ENCODE results near the gene CRB1.

CRB1 gene

GRCh38 chr1:197268012-197268411 is at the start of gene CRB1:
Gene CRB1, plus strand, starts transcription at chr1:197268252. Its CDS starts 161 bp downstream, at chr1:197268413.
- no peak for DNase-seq

GRCh38 chr1:197218857-197219256 is 49.2 kb upstream of the CRB1 start:
- no peak for DNase-seq

- DNase-seq, result no peak
These were observed 45.9 kb upstream of the CRB1 start for GRCh38 chr1:197222025-197222685.

GRCh38 chr1:197222780-197223179 is 45.3 kb upstream of the CRB1 start:
- DNase-seq, result no peak

GRCh38 chr1:197224160-197224559 is 43.9 kb upstream of the CRB1 start:
- DNase-seq, result no peak

GRCh38 chr1:197225611-197226010 is 42.4 kb upstream of the CRB1 start:
- DNase-seq, result no peak

- no peak for DNase-seq
These were observed 33.5 kb upstream of the CRB1 start for GRCh38 chr1:197234581-197234980.

- DNase-seq, result no peak
These were observed 32.7 kb upstream of the CRB1 start for GRCh38 chr1:197235355-197235754.

- DNase-seq, result no peak
These were observed 20.6 kb upstream of the CRB1 start for GRCh38 chr1:197247465-197247864.

- DNase-seq, result no peak
These were observed 18.7 kb upstream of the CRB1 start for GRCh38 chr1:197249324-197249723.

- no peak for DNase-seq
These were observed 17.4 kb upstream of the CRB1 start for GRCh38 chr1:197250616-197251015.

- DNase-seq, result no peak
These were observed 15.1 kb upstream of the CRB1 start for GRCh38 chr1:197252973-197253372.

- no peak for DNase-seq
These were observed 13.2 kb upstream of the CRB1 start for GRCh38 chr1:197254866-197255265.

- DNase-seq, result no peak
These were observed 3.0 kb upstream of the CRB1 start for GRCh38 chr1:197264936-197265567.

GRCh38 chr1:197269053-197269452 is 1.0 kb downstream of the CRB1 start:
- no peak for DNase-seq

GRCh38 chr1:197272791-197273190 is 4.7 kb downstream of the CRB1 start:
- DNase-seq, result no peak

GRCh38 chr1:197277166-197277565 is 9.1 kb downstream of the CRB1 start:
- no peak for DNase-seq

GRCh38 chr1:197284325-197284724 is 16.3 kb downstream of the CRB1 start:
- DNase-seq, result no peak

GRCh38 chr1:197284966-197285365 is 16.9 kb downstream of the CRB1 start:
- no peak for DNase-seq

GRCh38 chr1:197285526-197286205 is 17.6 kb downstream of the CRB1 start:
- DNase-seq, result no peak

GRCh38 chr1:197286634-197287033 is 18.6 kb downstream of the CRB1 start:
- DNase-seq, result no peak

GRCh38 chr1:197287863-197288262 is 19.8 kb downstream of the CRB1 start:
- DNase-seq, result no peak

GRCh38 chr1:197302775-197303174 is 34.7 kb downstream of the CRB1 start:
- DNase-seq, result no peak

GRCh38 chr1:197303463-197303862 is 35.4 kb downstream of the CRB1 start:
- DNase-seq, result no peak
